NCI-H526 (cell line): ENCODE data around the gene TMEM132D.

Experiments
- DNase-seq, 2 experiments: peaks; one replicate each; lab custom pipeline; 2025; lab: John Stamatoyannopoulos, UW

TMEM132D gene

DNA sequence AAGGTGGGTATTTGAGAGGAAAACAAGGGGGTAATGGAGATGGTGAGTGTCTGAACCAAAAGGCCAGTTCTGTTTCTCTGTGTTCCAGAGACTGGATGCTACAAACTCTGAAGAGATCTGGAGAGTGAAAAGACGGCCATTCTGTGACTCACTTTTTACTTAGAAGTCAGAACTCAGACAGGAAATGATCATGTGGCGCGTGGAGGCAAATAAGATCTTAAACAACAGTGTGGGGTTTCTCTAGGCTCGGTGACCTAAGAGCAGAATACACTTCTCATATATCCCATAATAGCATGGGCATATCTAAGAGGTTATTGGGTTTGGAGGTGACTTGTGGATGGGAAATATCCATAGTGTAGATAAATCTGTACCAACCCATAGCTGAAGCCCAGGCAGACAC lies 463.5 kb downstream of the TMEM132D start:
- DNase-seq = no peak

DNA sequence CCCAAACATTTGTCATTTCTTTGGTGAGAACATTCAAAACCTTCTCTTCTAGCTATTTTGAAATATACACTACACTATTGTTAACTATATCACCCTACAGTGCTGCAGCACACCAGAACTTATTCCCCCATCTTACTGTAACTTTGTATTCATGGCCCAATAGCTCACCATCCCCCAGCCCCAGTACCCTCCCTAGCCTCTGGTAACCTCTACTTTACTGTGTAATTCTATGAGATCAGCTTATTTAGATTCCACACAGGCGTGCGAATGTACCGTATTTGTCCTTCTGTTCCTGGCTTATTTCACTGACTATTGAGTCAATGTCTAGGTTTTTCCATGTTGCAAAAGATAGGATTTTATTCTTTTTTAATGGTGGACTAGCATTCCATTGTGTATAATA lies 469.0 kb downstream of the TMEM132D start:
- no peak for DNase-seq

DNA sequence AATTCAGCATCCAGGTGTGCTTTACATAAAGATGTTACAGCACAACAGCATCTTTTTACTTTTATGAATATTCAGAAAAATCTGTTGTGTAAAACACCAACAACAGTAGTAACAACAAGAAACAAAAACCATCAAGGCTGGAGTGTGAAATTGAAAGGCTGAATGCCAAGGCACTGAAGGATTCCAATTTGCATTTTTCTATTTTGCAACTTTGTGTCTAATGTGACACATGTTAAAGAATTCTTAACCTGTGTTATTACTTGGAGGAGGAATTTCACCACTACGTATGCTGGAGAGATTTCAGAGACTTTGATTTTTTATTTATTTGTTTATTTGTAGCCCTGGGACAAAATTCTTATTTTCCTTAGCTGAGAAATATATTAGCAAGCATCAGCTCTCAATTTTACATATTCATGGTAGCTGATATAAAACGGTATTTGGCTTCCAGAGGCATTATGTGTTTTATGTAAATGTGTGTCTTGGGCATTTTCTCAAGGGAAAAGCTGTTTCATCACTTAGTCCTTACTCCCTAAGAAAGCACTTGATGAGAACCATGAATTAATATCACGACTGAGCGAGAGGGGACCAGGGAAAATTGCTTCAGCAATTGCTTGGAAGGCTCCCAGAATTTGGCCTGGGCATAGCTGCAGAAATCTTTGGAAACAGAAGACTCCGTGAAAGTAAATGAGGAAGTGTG lies 475.4 kb downstream of the TMEM132D start:
- DNase-seq = peak in 1 of 2 experiments; percentile 23

DNA sequence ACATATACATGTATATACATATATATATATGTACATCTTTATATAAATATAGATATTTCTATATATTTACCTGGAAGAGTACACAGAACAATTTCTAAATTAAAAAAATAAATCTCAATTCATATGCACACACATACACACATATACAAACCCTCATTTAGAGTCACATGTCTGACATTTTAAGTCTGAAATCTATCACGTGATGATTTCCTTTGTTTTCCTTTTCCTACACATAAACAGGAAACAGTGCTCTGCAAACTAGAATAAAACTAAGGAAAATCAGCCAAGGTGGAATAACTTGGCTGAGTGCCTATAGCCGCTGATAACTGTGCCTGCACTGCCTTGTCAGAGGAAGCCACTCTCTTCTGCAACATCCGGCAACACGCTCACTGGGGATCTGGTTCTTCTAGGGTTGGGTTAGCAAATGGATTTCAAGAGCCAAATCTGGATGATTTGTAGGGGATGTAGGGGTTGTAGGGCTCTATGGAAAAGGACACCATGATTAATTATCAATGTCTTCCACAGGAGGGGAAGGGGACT lies 480.7 kb downstream of the TMEM132D start:
- DNase-seq = no peak

DNA sequence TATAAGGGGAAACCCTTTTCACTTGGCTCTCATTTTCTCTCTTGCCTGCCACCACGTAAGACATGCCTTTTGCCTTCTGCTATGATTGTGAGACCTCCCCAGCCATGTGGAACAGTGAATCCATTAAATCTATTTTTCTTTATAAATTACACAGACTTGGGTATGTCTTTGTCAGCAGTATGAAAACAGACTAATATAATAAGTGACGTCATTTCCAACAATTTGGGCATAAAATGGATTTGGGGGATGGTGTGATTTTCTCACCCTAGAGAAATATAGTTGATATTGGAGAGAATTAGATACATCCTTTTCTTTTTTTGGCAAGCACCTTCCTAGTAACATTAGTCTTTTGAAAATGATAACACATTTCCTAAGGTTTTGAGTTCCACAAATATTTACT lies 490.5 kb downstream of the TMEM132D start:
- DNase-seq = no peak

- no peak for DNase-seq
Observed at GRCh38 chr12:129409281-129409680, 494.5 kb downstream of the TMEM132D start.

DNA sequence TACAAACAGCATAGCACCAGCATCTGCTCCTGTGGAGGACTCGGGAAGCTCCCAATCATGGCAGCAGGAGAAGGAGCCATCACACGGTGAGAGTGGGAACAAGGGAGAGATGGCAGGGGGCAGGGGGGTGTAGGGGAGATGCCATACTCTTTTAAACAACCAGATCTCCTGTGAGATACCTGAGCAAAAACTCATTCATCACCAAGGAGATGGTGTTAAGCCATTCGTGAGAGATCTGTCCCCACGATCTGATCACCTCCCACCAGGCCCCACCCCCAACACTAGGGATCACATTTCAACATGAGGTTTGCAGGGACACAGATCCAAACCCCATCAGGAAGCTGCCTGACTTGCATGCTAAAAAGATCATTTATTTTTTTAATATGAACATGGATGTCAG lies 499.3 kb downstream of the TMEM132D start:
- peak; percentile 7 to 25 for DNase-seq

DNA sequence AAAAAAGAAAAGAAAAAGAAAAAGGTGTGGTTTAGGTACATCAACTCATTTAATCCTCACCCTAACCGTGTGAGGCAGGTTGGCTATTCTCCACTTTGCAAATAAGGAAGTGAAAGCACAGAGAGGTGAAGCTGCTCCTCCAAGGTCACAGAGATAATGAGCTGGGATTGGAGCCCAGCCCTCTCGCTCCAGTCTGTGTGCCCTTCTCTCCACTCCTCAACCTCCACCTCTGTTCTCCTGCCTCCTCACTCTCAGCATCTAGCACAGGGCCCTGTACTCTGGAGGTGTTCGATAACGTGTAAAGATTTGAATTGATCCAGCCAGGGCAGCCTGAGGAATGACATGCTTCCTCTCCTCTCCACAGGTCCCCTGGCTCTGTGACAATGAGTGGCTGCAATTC lies 502.3 kb downstream of the TMEM132D start:
- no peak for DNase-seq

GRCh38 chr12:129394177-129394825 lies 509.5 kb downstream of the TMEM132D start:
- DNase-seq = no peak

- no peak for DNase-seq
Observed at GRCh38 chr12:129393357-129393937, 510.4 kb downstream of the TMEM132D start.

DNA sequence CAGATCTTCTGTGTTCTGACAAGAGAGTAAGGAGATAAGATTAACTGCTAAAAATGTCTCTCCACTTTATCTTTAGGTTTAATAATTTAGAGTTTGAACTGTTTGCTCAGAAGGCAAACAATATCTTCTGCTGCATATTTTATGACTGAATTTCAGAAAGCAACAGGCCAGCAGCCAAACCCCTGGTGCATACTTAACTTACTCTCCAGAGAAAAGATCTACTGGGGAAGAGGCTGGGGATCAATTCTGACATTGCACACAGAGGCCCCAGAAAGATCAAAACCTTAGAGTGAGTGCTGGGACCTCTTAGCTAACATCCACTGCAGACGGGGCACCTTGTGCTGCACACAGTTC lies 518.2 kb downstream of the TMEM132D start:
- no peak for DNase-seq

- no peak for DNase-seq
Observed at GRCh38 chr12:129383956-129384355, 519.9 kb downstream of the TMEM132D start.

DNA sequence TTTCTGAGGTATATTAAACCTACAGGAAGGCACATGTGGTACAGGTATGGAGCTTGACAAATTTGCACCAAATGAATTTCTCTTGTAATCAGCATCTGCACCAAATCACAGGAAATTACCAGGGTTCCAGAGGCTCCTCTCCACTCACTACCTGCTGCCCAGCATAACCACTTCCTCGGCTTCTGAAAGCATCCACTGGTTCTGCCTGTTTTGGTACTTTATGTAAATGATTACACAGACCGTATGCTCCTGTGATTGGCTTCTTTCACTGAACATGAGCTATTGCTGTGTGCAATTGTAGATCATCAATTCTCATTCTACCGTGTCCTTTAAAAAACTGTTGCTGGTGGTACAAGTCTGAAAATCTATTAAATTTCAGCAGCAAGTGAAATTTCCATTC lies 522.1 kb downstream of the TMEM132D start:
- DNase-seq = peak; percentile 19 to 56

GRCh38 chr12:129379076-129379804 lies 524.6 kb downstream of the TMEM132D start:
- no peak for DNase-seq

DNA sequence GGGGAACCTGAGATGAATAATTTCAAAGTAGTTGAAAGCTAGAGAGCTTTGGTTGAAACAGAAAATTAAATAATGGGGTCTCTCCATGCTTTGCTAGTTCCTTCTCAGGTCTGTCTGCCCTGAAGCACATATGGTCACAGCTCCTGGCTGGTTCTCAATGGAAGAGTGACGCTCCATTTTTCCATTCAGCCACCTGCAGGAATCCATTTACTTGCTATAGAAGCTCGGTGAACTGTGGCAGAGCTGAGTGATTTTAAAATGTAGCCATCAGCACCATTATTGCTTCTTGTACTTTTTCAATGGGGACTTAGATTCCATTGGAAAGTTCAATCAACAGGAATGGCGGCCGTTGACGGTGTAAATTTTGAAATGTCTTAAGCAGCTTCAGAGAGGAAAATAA lies 525.3 kb downstream of the TMEM132D start:
- DNase-seq = no peak

DNA sequence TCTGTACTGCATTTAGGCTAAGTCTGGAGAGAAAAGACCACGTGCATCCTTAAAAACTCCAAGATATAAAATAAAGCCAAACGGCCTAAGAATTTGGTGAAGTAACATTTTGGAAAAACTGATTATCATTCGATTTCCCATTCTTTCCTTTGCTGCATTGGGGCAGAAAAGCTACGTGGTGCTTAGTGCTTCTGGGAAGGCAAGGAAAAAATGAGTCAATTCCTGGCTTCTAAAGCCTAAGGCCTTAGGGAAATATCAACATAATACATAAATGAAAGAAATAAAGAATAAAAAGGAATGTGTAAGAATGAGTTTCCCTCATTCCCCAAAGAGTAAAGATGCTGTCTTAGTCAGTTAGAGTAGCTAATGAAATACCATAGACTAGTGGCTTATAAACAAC lies 530.1 kb downstream of the TMEM132D start:
- no peak for DNase-seq

- no peak for DNase-seq
Observed at GRCh38 chr12:129372876-129373275, 530.9 kb downstream of the TMEM132D start.

DNA sequence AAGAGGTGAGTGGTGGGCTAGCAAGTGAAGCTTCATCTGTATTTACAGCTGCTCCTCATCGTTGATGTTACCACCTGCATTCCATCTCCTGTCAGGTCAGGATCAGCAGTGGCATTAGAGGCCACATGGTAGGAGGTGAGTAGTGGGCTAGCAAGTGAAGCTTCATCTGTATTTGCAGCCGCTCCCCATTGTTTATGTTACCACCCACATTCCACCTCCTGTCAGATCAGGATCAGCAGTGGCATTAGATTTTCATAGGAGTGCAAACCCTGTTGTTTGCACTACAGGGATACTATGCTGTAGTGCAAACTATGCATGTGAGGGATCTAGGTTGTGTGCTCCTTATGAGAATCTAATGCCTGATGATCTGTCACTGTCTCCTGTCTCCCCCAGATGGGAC lies 531.5 kb downstream of the TMEM132D start:
- DNase-seq = no peak

- DNase-seq = no peak
Observed at GRCh38 chr12:129371268-129371667, 532.6 kb downstream of the TMEM132D start.

GRCh38 chr12:129366656-129367055 lies 537.2 kb downstream of the TMEM132D start:
- DNase-seq = no peak

DNA sequence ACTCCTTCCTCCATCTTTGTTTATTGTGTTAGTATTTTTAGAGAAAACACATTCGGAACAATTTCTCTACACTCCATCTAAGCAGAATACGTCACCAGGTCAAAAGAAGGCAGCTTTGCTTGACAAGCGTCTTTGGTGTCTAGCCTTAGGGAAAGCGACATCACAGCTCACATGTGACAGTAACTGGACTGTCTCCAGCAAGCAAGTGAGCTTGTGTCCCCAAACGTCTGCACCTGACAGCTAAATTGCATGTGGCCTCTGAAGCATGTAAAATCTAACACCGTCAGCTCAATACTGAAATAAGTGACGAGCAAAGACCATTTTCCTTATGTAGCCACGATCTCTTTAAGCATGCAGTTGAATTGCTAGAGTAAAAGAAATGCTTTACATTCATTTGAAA lies 540.8 kb downstream of the TMEM132D start:
- no peak for DNase-seq

DNA sequence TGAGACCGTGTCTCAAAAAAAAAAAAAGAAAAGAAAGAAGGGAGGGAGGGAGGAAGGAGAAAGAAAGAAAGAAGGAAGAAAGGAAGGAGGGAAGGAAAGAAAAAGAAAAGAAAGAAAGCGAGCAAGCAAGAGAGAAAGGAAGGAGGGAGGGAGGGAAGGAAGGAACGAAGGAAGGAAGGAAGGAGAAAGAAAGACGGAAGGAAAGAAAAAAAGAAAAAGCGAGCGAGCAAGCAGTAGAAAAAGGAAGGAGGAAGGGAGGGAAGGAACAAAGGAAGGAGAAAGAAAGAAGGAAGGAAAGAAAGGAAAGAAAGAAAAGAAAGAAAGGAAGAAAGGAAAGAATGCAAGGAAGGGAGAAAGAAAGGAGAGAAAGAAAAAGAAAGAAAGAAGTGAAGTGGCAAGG lies 546.6 kb downstream of the TMEM132D start:
- no peak for DNase-seq

GRCh38 chr12:129351481-129351880 lies 552.3 kb downstream of the TMEM132D start:
- DNase-seq = no peak
